RWPE2 (cell line): Measurements from ENCODE around the gene ATF7.

Experiments
- ATAC-seq: fragments of 200-7000 bp; cut with Tn5 transposase; 3 replicates; pipeline ENCODE4 v1.9.1; 2021; ENCODE audit warnings: low read depth
- DNase-seq: peaks from one replicate; pipeline ENCODE4 v3.0.0-alpha.2; 2020; ENCODE audit warnings: low spot score
- H3K27ac ChIP-seq: fragments of 450-650 bp; 2 replicates; pipeline ENCODE4 v1.5.1; 2017; ENCODE audit warnings: mild to moderate bottlenecking; ENCODE audit not compliant: poor library complexity, severe bottlenecking
- H3K27me3 ChIP-seq: fragments of 250-450 bp; sonication (Bioruptor Pico); 2 replicates; pipeline ENCODE4 v1.5.1; 2021; ENCODE audit warnings: mild to moderate bottlenecking, moderate library complexity; ENCODE audit not compliant: insufficient read depth, poor library complexity, severe bottlenecking
- H3K36me3 ChIP-seq: fragments of 250-450 bp; sonication (Bioruptor Pico); 2 replicates; pipeline ENCODE4 v1.5.1; 2020; ENCODE audit warnings: low read depth, mild to moderate bottlenecking, moderate library complexity
- H3K4me1 ChIP-seq: fragments of 250-450 bp; sonication (Bioruptor Pico); 2 replicates; pipeline ENCODE4 v1.5.1; 2021; ENCODE audit warnings: mild to moderate bottlenecking, moderate library complexity; ENCODE audit not compliant: insufficient read depth, poor library complexity, severe bottlenecking
- H3K4me3 ChIP-seq: fragments of 250-450 bp; sonication (Bioruptor Pico); 2 replicates; pipeline ENCODE4 v1.5.1; 2021; ENCODE audit warnings: mild to moderate bottlenecking, moderate library complexity; ENCODE audit not compliant: severe bottlenecking
- H3K9me3 ChIP-seq: fragments of 250-450 bp; sonication (Bioruptor Pico); 2 replicates; pipeline ENCODE4 v1.5.1; 2021; ENCODE audit warnings: mild to moderate bottlenecking, moderate library complexity; ENCODE audit not compliant: severe bottlenecking
- TF ChIP-seq, protein P1 (sequence below): fragments of 450-650 bp; IDR thresholded peaks from one replicate; pipeline ENCODE4 v1.5.1; 2017; ENCODE audit warnings: mild to moderate bottlenecking, moderate library complexity; ENCODE audit not compliant: poor library complexity, severe bottlenecking

Gene ATF7

GRCh38 chr12:53476769-53477209 lies 149.4 kb downstream of the ATF7 start:
- Histone ChIP-seq H3K4me3 (no peak overlapping the region), H3K36me3 (peaks cover 99% of the 10 kb centered on the region), H3K27ac (no peak overlapping the region), H3K9me3 (no peaks in the 10 kb centered on the region), H3K27me3 (no peaks in the 10 kb centered on the region), H3K4me1 (peaks cover 7% of the 10 kb centered on the region)
- ATAC-seq (no peak), DNase-seq (no peak)
- TF ChIP-seq, protein P1, sequence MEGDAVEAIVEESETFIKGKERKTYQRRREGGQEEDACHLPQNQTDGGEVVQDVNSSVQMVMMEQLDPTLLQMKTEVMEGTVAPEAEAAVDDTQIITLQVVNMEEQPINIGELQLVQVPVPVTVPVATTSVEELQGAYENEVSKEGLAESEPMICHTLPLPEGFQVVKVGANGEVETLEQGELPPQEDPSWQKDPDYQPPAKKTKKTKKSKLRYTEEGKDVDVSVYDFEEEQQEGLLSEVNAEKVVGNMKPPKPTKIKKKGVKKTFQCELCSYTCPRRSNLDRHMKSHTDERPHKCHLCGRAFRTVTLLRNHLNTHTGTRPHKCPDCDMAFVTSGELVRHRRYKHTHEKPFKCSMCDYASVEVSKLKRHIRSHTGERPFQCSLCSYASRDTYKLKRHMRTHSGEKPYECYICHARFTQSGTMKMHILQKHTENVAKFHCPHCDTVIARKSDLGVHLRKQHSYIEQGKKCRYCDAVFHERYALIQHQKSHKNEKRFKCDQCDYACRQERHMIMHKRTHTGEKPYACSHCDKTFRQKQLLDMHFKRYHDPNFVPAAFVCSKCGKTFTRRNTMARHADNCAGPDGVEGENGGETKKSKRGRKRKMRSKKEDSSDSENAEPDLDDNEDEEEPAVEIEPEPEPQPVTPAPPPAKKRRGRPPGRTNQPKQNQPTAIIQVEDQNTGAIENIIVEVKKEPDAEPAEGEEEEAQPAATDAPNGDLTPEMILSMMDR: peak; percentile 37

DNA sequence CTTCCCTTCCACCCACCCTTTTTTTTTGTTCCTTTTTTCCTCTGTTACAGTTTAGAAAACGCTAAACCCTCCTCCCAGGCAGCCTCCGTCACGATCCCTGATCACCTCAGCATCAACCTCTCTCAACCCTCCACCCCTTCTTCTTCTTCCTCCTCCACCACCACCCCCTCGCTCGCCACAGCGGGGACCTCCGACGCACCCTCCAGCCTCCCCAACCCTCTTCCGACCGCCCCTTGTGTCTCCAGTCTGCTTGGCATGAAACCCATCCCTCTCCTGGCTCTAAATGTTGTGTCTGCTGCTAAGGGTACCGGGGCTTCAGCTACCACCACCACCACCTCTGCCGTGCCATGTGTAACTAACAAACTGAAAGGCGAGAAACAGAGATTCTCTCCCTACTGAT lies 151.4 kb downstream of the ATF7 start:
- H3K27ac ChIP-seq: no peak overlapping the region
- TF ChIP-seq, protein P1: no peak
- H3K4me3 ChIP-seq: no peak overlapping the region
- peaks cover 98% of the 10 kb centered on the region for H3K36me3 ChIP-seq
- H3K9me3 ChIP-seq: no peaks in the 10 kb centered on the region
- peaks cover 3% of the 10 kb centered on the region for H3K4me1 ChIP-seq
- H3K27me3 ChIP-seq: no peaks in the 10 kb centered on the region
- DNase-seq: no peak
- ATAC-seq: no peak

DNA sequence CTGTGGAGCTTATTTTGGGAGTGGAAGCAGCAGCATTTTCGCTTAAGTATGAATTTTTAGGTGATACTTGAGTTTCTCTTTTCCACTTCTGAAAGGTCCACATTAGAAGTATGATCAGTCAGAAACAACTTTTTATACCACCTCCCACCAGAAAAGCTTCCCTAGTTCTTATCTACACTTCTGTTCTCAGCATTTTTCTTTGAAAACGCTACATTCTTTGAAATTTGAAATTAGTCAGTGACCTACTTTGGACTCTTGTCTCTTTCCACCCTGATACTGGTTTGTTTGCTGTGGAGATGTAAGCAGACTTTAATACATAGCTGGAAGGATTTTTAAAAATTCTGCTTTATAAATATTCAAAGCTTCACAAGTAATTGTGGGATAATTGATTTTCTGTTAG lies 152.1 kb downstream of the ATF7 start:
- ATAC-seq: no peak
- TF ChIP-seq, protein P1: no peak
- Histone ChIP-seq H3K27ac (no peak overlapping the region), H3K36me3 (peaks cover 98% of the 10 kb centered on the region), H3K4me3 (no peak overlapping the region), H3K27me3 (no peaks in the 10 kb centered on the region), H3K4me1 (peaks cover 3% of the 10 kb centered on the region), H3K9me3 (no peaks in the 10 kb centered on the region)
- DNase-seq: no peak

GRCh38 chr12:53472056-53472582 lies 154.1 kb downstream of the ATF7 start:
- no peaks in the 10 kb centered on the region for H3K27me3 ChIP-seq
- no peak overlapping the region for H3K4me3 ChIP-seq
- no peak for ATAC-seq
- H3K9me3 ChIP-seq: no peaks in the 10 kb centered on the region
- no peak overlapping the region for H3K27ac ChIP-seq
- H3K36me3 ChIP-seq: peaks cover 98% of the 10 kb centered on the region
- peaks cover 3% of the 10 kb centered on the region for H3K4me1 ChIP-seq
- TF ChIP-seq, protein P1: no peak
- no peak for DNase-seq

GRCh38 chr12:53468282-53468681 lies 157.9 kb downstream of the ATF7 start:
- H3K9me3 ChIP-seq: no peaks in the 10 kb centered on the region
- no peak overlapping the region for H3K27ac ChIP-seq
- TF ChIP-seq, protein P1: no peak
- ATAC-seq (no peak), DNase-seq (no peak)
- no peaks in the 10 kb centered on the region for H3K27me3 ChIP-seq
- H3K36me3 ChIP-seq: peaks cover 97% of the 10 kb centered on the region
- no peak overlapping the region for H3K4me3 ChIP-seq
- peaks cover 22% of the 10 kb centered on the region for H3K4me1 ChIP-seq
